ENCODE results near the gene CEP128. TPM values are rescaled to one million over a fixed set of nuclear protein-coding genes. Genes with fewer than 3 reads are reported as not detected.

CEP128 gene
- total and polyA plus RNA-seq, 9 donors = 2.9 to 4.9 (median 4.0) TPM

DNA sequence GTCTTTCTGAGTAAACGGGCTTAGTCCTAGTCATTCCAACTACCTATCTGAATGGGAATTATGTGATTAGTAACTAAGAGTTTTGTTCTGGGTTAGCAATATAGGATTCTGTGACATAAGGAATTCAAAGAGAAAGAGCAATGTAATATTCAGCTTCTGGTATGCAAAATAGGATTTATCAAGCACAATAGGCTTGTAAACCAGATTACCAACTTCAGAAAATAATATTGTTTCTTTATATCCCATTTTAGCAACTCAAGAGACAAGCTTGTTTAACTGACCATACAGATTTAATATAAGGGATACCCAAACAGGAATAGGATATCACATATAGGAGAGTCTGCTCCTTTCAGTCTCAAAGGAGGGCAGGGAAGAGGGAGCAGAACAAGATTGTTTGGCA, 240.9 kb downstream of the CEP128 start:
- Histone ChIP-seq H3K36me3 (ENCODE audit: control insufficient read depth, insufficient read depth, low read length) (no peaks in the 10 kb centered on the region), H3K4me3 (ENCODE audit: low read length) (no peak overlapping the region), H3K9me3 (replicated peaks; ENCODE audit: control insufficient read depth, low read depth, low read length) (no peaks in the 10 kb centered on the region), H3K27ac (ENCODE audit: low read length) (no peak overlapping the region), H3K4me1 (ENCODE audit: control insufficient read depth, insufficient read depth, low read length) (no peaks in the 10 kb centered on the region), H3K27me3 (ENCODE audit: control insufficient read depth, insufficient read depth, low read length) (no peaks in the 10 kb centered on the region)
- DNase-seq = no peak
- no CpG with 5 or more reads among the region's 1 CpG for WGBS (ENCODE audit: insufficient coverage)

DNA sequence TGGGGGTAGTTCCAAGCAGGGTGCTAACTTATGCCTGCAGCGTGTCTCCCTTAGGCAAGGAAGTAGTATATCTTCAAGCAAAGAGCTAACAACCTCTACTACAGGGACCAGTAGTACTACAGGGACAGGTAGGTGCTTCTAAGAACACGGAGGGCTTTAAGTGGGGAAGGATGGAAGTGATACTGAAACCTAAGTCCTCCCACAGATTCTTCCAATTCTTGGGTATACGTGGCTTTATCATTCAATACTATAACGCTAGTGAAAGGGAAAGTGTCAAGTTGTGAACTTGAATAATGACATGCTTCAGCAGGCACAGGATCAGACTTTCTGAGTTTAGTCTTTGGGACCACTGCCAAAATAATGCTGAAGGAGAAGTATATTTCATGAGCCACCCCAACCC, 241.7 kb downstream of the CEP128 start:
- no peaks in the 10 kb centered on the region for H3K4me1 ChIP-seq (ENCODE audit: control insufficient read depth, insufficient read depth, low read length)
- no peak for DNase-seq
- no peak overlapping the region for H3K27ac ChIP-seq (ENCODE audit: low read length)
- no peaks in the 10 kb centered on the region for H3K27me3 ChIP-seq (ENCODE audit: control insufficient read depth, insufficient read depth, low read length)
- no CpG with 5 or more reads among the region's 4 CpGs for WGBS (ENCODE audit: insufficient coverage)
- no peak overlapping the region for H3K4me3 ChIP-seq (ENCODE audit: low read length)
- no peaks in the 10 kb centered on the region for H3K36me3 ChIP-seq (ENCODE audit: control insufficient read depth, insufficient read depth, low read length)
- H3K9me3 ChIP-seq (replicated peaks; ENCODE audit: control insufficient read depth, low read depth, low read length) = no peaks in the 10 kb centered on the region

DNA sequence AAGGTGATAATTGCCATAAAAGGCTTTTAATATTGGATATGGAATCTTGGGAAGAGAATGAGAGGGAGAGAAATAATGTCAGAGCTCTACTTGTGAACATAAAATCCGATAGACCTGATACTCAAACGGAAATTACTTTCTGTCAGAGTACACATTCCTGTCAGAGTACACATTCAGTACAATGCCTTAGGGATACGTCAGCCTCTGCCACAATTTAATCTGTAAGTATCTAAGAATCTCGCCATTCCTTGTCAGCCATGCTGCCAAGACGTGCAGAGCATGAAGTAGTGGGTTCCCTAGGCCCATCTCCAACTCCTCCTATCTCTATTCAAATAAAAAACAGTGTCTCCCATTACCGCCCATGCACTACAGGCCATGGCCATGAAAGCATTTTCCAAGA, 242.6 kb downstream of the CEP128 start:
- H3K27ac ChIP-seq (ENCODE audit: low read length) = no peak overlapping the region
- no peaks in the 10 kb centered on the region for H3K36me3 ChIP-seq (ENCODE audit: control insufficient read depth, insufficient read depth, low read length)
- H3K4me1 ChIP-seq (ENCODE audit: control insufficient read depth, insufficient read depth, low read length) = no peaks in the 10 kb centered on the region
- 86% methylated on average over 2 of the region's 6 CpGs for WGBS (ENCODE audit: insufficient coverage)
- H3K27me3 ChIP-seq (ENCODE audit: control insufficient read depth, insufficient read depth, low read length) = no peaks in the 10 kb centered on the region
- DNase-seq = no peak
- no peaks in the 10 kb centered on the region for H3K9me3 ChIP-seq (replicated peaks; ENCODE audit: control insufficient read depth, low read depth, low read length)
- no peak overlapping the region for H3K4me3 ChIP-seq (ENCODE audit: low read length)

DNA sequence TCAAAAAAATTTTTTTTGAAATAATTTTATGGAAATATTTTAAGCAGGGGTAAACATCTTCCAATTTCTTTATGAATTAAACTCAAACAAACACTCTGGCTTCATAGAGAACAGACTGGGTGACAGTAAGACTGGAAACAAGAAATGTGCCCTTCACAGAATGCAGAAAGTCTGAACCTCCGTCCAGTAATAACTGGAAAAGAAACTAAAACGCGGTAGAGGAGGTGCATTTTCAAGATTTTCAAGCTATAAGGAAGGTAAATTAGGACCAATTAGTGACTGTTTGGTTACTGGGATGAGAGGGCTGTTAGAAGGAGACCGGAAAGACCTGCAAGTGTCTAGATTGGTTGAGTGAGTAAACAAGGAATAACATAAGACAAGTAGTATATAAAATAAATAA, 245.7 kb downstream of the CEP128 start:
- WGBS (ENCODE audit: insufficient coverage) = 90% methylated on average over 3 of the region's 4 CpGs

DNA sequence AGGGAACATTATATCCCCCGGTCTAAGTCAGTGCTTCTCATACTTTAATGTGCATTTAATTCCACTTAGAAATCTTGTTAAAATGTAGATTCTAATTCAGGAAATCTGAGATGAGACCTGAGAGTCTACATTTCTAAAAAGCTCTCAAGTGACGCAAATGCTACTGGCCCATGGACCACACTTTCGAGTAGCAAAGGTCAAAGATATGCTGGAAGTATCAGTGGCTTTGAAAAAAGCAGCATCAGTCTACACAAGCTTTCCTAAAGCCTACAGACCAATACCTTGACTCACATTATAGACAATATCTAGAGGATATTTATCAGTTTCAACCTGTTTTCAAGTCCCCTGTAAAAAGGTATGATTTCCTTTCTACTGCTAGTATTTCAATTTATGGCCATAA, 248.6 kb downstream of the CEP128 start:
- H3K27ac ChIP-seq (ENCODE audit: low read length) = no peak overlapping the region
- H3K9me3 ChIP-seq (replicated peaks; ENCODE audit: control insufficient read depth, low read depth, low read length) = no peaks in the 10 kb centered on the region
- no peak for DNase-seq
- H3K4me1 ChIP-seq (ENCODE audit: control insufficient read depth, insufficient read depth, low read length) = no peaks in the 10 kb centered on the region
- no CpG with 5 or more reads among the region's 3 CpGs for WGBS (ENCODE audit: insufficient coverage)
- no peak overlapping the region for H3K4me3 ChIP-seq (ENCODE audit: low read length)
- H3K27me3 ChIP-seq (ENCODE audit: control insufficient read depth, insufficient read depth, low read length) = no peaks in the 10 kb centered on the region
- H3K36me3 ChIP-seq (ENCODE audit: control insufficient read depth, insufficient read depth, low read length) = no peaks in the 10 kb centered on the region

More for the DNA sequence above, 245.7 kb downstream of the CEP128 start:
- Histone ChIP-seq H3K27ac (ENCODE audit: low read length) (no peak overlapping the region), H3K9me3 (replicated peaks; ENCODE audit: control insufficient read depth, low read depth, low read length) (no peaks in the 10 kb centered on the region), H3K36me3 (ENCODE audit: control insufficient read depth, insufficient read depth, low read length) (no peaks in the 10 kb centered on the region), H3K27me3 (ENCODE audit: control insufficient read depth, insufficient read depth, low read length) (no peaks in the 10 kb centered on the region), H3K4me1 (ENCODE audit: control insufficient read depth, insufficient read depth, low read length) (no peaks in the 10 kb centered on the region), H3K4me3 (ENCODE audit: low read length) (no peak overlapping the region)
- DNase-seq = no peak

DNA sequence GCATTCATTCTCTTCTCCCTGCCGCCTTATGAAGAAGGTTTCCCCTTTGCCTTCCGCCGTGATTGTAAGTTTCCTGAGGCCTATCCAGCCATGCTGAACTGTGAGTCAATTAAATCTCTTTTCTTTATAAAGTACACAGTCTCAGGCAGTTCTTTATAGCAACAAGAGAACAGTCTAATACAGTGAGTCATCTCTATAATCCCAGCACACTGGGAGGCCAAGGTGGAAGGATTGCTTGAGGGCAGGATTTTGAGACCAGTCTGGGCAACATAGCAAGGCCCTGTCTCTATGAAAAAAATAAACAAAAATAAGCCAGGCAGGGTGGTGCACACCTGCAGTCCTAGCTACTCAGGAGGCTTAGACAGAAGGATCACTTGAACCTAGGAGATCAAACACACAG, 259.9 kb downstream of the CEP128 start:
- Histone ChIP-seq H3K9me3 (replicated peaks; ENCODE audit: control insufficient read depth, low read depth, low read length) (peaks cover 32% of the 10 kb centered on the region), H3K36me3 (ENCODE audit: control insufficient read depth, insufficient read depth, low read length) (no peaks in the 10 kb centered on the region), H3K27ac (ENCODE audit: low read length) (no peak overlapping the region), H3K4me1 (ENCODE audit: control insufficient read depth, insufficient read depth, low read length) (no peaks in the 10 kb centered on the region), H3K4me3 (ENCODE audit: low read length) (no peak overlapping the region), H3K27me3 (ENCODE audit: control insufficient read depth, insufficient read depth, low read length) (no peaks in the 10 kb centered on the region)
- WGBS (ENCODE audit: insufficient coverage) = 100% methylated on average over 3 of the region's 3 CpGs
- DNase-seq = no peak

DNA sequence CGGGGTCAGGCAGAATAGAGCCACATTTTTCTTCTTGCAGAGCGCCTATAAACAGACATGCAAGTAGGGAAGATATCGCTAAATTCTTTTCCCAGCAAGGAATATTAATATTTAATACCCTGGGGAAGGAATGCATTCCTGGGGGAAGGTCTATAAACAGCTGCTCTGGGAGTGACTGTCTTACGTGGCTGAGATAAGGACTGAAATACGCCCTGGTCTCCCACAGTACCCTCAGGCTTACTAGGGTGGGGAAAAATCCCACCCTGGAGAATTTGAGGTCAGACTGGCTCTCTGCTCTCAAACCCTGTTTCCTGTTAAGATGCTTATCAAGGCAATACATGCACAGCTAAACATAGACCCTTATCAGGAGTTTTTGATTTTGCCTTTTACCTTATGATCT, 262.3 kb downstream of the CEP128 start:
- peaks cover 27% of the 10 kb centered on the region for H3K9me3 ChIP-seq (replicated peaks; ENCODE audit: control insufficient read depth, low read depth, low read length)
- no peak overlapping the region for H3K4me3 ChIP-seq (ENCODE audit: low read length)
- no peak overlapping the region for H3K27ac ChIP-seq (ENCODE audit: low read length)
- H3K36me3 ChIP-seq (ENCODE audit: control insufficient read depth, insufficient read depth, low read length) = no peaks in the 10 kb centered on the region
- DNase-seq = no peak
- no CpG with 5 or more reads among the region's 5 CpGs for WGBS (ENCODE audit: insufficient coverage)
- H3K4me1 ChIP-seq (ENCODE audit: control insufficient read depth, insufficient read depth, low read length) = no peaks in the 10 kb centered on the region
- no peaks in the 10 kb centered on the region for H3K27me3 ChIP-seq (ENCODE audit: control insufficient read depth, insufficient read depth, low read length)

DNA sequence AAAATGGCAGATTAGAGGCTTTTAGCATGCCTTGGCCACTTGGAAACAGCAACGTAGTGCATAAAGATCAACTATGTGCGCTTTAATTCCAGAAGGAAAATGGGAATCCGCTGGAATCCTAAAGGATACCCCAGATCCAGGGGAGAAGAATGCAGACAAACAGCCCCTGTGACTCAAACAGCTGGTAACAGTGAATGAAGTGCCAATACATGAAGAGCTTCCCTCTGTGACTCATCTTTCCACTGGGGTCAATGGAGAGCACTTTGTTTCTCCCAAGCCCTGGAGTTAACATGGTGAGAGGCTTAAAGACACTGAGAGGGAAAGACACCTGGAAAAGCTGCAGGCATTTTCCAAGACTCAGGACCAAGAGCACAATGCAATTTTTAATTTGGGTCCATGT, 263.1 kb downstream of the CEP128 start:
- Histone ChIP-seq H3K27me3 (ENCODE audit: control insufficient read depth, insufficient read depth, low read length) (no peaks in the 10 kb centered on the region), H3K36me3 (ENCODE audit: control insufficient read depth, insufficient read depth, low read length) (no peaks in the 10 kb centered on the region), H3K9me3 (replicated peaks; ENCODE audit: control insufficient read depth, low read depth, low read length) (peaks cover 27% of the 10 kb centered on the region), H3K4me1 (ENCODE audit: control insufficient read depth, insufficient read depth, low read length) (no peaks in the 10 kb centered on the region), H3K4me3 (ENCODE audit: low read length) (no peak overlapping the region), H3K27ac (ENCODE audit: low read length) (no peak overlapping the region)
- WGBS (ENCODE audit: insufficient coverage) = 100% methylated on average over 2 of the region's 3 CpGs
- no peak for DNase-seq

DNA sequence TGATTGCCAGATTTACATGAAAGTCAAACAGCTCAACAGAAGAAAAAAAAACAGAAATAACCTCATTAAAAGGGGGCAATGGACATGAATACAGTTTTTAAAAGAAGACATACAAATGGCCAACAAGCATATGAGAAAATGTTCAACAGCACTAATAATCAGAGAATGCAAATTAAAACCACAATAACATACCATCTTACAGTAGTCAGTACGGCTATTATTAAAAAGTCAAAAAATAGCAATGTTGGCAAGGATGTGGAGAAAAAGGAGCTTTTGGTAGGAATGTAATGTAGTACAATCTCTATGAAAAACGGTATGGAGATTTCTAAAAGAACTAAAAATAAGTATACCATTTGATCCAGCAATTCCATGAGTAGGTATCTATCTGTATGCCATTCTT, 272.1 kb downstream of the CEP128 start:
- H3K27ac ChIP-seq (ENCODE audit: low read length) = no peak overlapping the region
- no peaks in the 10 kb centered on the region for H3K36me3 ChIP-seq (ENCODE audit: control insufficient read depth, insufficient read depth, low read length)
- no CpG with 5 or more reads among the region's 2 CpGs for WGBS (ENCODE audit: insufficient coverage)
- no peak for DNase-seq
- H3K4me3 ChIP-seq (ENCODE audit: low read length) = no peak overlapping the region
- no peaks in the 10 kb centered on the region for H3K9me3 ChIP-seq (replicated peaks; ENCODE audit: control insufficient read depth, low read depth, low read length)
- H3K4me1 ChIP-seq (ENCODE audit: control insufficient read depth, insufficient read depth, low read length) = no peaks in the 10 kb centered on the region
- no peaks in the 10 kb centered on the region for H3K27me3 ChIP-seq (ENCODE audit: control insufficient read depth, insufficient read depth, low read length)

DNA sequence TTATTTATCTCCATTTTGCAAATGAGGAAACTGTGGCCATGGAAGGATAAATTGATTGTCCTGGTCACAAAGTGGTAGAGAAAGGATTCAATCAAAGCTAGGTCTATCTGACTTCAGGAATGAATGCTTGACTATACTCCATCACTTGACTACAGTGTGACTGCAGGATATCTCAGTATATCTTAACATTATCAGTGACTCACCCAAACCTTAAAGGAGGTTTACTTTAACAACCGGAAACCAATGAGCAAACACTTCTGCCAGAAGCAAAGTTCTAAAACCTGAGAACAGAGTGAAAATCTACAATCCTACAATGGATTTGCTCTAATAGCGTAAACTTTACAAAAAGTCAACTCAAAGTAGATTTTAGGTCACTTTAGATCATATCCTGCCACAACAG, 277.0 kb downstream of the CEP128 start:
- H3K36me3 ChIP-seq (ENCODE audit: control insufficient read depth, insufficient read depth, low read length) = no peaks in the 10 kb centered on the region
- WGBS (ENCODE audit: insufficient coverage) = no CpG with 5 or more reads among the region's 2 CpGs
- no peaks in the 10 kb centered on the region for H3K4me1 ChIP-seq (ENCODE audit: control insufficient read depth, insufficient read depth, low read length)
- H3K9me3 ChIP-seq (replicated peaks; ENCODE audit: control insufficient read depth, low read depth, low read length) = no peaks in the 10 kb centered on the region
- H3K4me3 ChIP-seq (ENCODE audit: low read length) = no peak overlapping the region
- H3K27me3 ChIP-seq (ENCODE audit: control insufficient read depth, insufficient read depth, low read length) = no peaks in the 10 kb centered on the region
- DNase-seq = no peak
- no peak overlapping the region for H3K27ac ChIP-seq (ENCODE audit: low read length)

DNA sequence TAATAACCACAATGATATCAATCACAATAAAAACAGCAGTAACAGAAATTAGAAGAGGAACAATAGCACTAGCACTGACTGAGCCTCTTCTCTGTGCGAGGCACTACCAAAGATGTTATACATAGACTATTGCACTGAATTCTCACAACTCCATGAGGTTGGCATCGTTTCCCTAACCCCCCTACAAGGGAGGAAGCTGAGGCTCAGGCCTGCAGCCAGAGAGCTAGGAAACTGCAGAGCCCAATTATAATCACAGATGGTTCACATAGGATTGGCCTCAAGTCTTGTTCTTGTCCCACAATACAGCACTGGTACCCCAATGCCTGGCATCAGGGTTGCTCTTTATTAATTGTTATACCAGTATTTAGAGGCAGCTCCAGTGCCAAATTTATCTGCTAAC, 278.0 kb downstream of the CEP128 start:
- no CpG with 5 or more reads among the region's 2 CpGs for WGBS (ENCODE audit: insufficient coverage)
- no peaks in the 10 kb centered on the region for H3K36me3 ChIP-seq (ENCODE audit: control insufficient read depth, insufficient read depth, low read length)

More for the DNA sequence above, 278.0 kb downstream of the CEP128 start:
- no peaks in the 10 kb centered on the region for H3K27me3 ChIP-seq (ENCODE audit: control insufficient read depth, insufficient read depth, low read length)
- H3K27ac ChIP-seq (ENCODE audit: low read length) = no peak overlapping the region
- no peaks in the 10 kb centered on the region for H3K9me3 ChIP-seq (replicated peaks; ENCODE audit: control insufficient read depth, low read depth, low read length)
- H3K4me3 ChIP-seq (ENCODE audit: low read length) = no peak overlapping the region
- no peak for DNase-seq
- no peaks in the 10 kb centered on the region for H3K4me1 ChIP-seq (ENCODE audit: control insufficient read depth, insufficient read depth, low read length)
